ENCODE data around the gene MPPE1. TPM values are rescaled to one million over a fixed set of nuclear protein-coding genes. Genes with fewer than 3 reads are reported as not detected.

MPPE1 gene
- total RNA-seq, 4 donors from 2014 or later, result 24.7 to 83.4 (median 55.8) TPM

- DNase-seq, result no peak
- no peak overlapping the region for H3K4me3 ChIP-seq
- 83 to 92% methylated on average over 2 to 10 of the region's 10 CpGs for WGBS, 2 donors (ENCODE audit: low coverage in 1 of 2)
- H3K9me3 ChIP-seq, result no peaks in the 10 kb centered on the region
- TF ChIP-seq CTCF (IDR thresholded peaks at IDR 0.05), result no peak
- H3K27me3 ChIP-seq, result no peaks in the 10 kb centered on the region
- in situ Hi-C loops (cut with MboI; ENCODE audit: low pct_ligation_motif_present in 1 of 4, low pct_unique_long_range_greater_than_20kb in 1 of 4, low sequenced_read_pairs in 3 of 4), result no loop called here
- intact Hi-C loops (cut with DNase I; ENCODE audit: low total_unique reads), result no loop called here
- no peaks in the 10 kb centered on the region for H3K36me3 ChIP-seq
- no peak overlapping the region for H3K27ac ChIP-seq
- no peaks in the 10 kb centered on the region for H3K4me1 ChIP-seq
Measured at GRCh38 chr18:11877497-11878135, 30.5 kb downstream of the MPPE1 start.

- 87% methylated on average over 8 of the region's 8 CpGs; no CpG with 5 or more reads in 1 of the 2 donors for WGBS, 2 donors (ENCODE audit: low coverage in 1 of 2)
- H3K4me1 ChIP-seq, result no peaks in the 10 kb centered on the region
- intact Hi-C loops (cut with DNase I; ENCODE audit: low total_unique reads) (no loop called here), in situ Hi-C loops (cut with MboI; ENCODE audit: low pct_ligation_motif_present in 1 of 4, low pct_unique_long_range_greater_than_20kb in 1 of 4, low sequenced_read_pairs in 3 of 4) (no loop called here)
- no peak overlapping the region for H3K27ac ChIP-seq
- no peaks in the 10 kb centered on the region for H3K36me3 ChIP-seq
- H3K4me3 ChIP-seq, result no peak overlapping the region
- H3K9me3 ChIP-seq, result no peaks in the 10 kb centered on the region
- no peak for TF ChIP-seq POLR2A (IDR thresholded peaks at IDR 0.05)
- no peak for DNase-seq
- no peaks in the 10 kb centered on the region for H3K27me3 ChIP-seq
Measured at GRCh38 chr18:11874676-11875075, 33.4 kb downstream of the MPPE1 start.

GRCh38 chr18:11873670-11874340 is 34.3 kb downstream of the MPPE1 start:
- Histone ChIP-seq H3K36me3 (no peaks in the 10 kb centered on the region), H3K4me3 (no peak overlapping the region), H3K27ac (no peak overlapping the region), H3K4me1 (no peaks in the 10 kb centered on the region), H3K9me3 (no peaks in the 10 kb centered on the region), H3K27me3 (no peaks in the 10 kb centered on the region)
- TF ChIP-seq POLR2AphosphoS5 (IDR thresholded peaks at IDR 0.05) (no peak), EP300 (IDR thresholded peaks at IDR 0.05; ENCODE audit: low read depth) (no peak), POLR2A (IDR thresholded peaks at IDR 0.05) (no peak), CTCF (IDR thresholded peaks at IDR 0.05) (no peak)
- WGBS, 2 donors (ENCODE audit: low coverage in 1 of 2), result 91% methylated on average over 15 of the region's 15 CpGs; no CpG with 5 or more reads in 1 of the 2 donors
- intact Hi-C loops (cut with DNase I; ENCODE audit: low total_unique reads) (no loop called here), in situ Hi-C loops (cut with MboI; ENCODE audit: low pct_ligation_motif_present in 1 of 4, low pct_unique_long_range_greater_than_20kb in 1 of 4, low sequenced_read_pairs in 3 of 4) (no loop called here)
- no peak for DNase-seq

- H3K4me3 ChIP-seq, result no peak overlapping the region
- no peak for DNase-seq
- intact Hi-C loops (cut with DNase I; ENCODE audit: low total_unique reads), result no loop called here
- H3K36me3 ChIP-seq, result no peaks in the 10 kb centered on the region
- H3K4me1 ChIP-seq, result no peaks in the 10 kb centered on the region
- in situ Hi-C loops (cut with MboI; ENCODE audit: low pct_ligation_motif_present in 1 of 4, low pct_unique_long_range_greater_than_20kb in 1 of 4, low sequenced_read_pairs in 3 of 4), result no loop called here
- WGBS, 2 donors (ENCODE audit: low coverage in 1 of 2), result 40 to 69% methylated on average over 4 to 13 of the region's 13 CpGs
- no peak overlapping the region for H3K27ac ChIP-seq
- no peaks in the 10 kb centered on the region for H3K9me3 ChIP-seq
- TF ChIP-seq POLR2AphosphoS5 (IDR thresholded peaks at IDR 0.05) (no peak), CTCF (IDR thresholded peaks at IDR 0.05) (peak; percentile 20 to 65 (median 42)), EP300 (IDR thresholded peaks at IDR 0.05; ENCODE audit: low read depth) (no peak)
- no peaks in the 10 kb centered on the region for H3K27me3 ChIP-seq
Measured at GRCh38 chr18:11872479-11873136, 35.5 kb downstream of the MPPE1 start.
